Measurements from ENCODE around the gene TLE3.

Gene TLE3

GRCh38 chr15:70054366-70054765 is 43.4 kb downstream of the TLE3 start:
- DNase-seq: no peak
- TF ChIP-seq GATA1 (IDR thresholded peaks at IDR 0.05; ENCODE audit: low read depth, low read length): no peak

GRCh38 chr15:70053716-70054229 is 43.9 kb downstream of the TLE3 start:
- no peak for TF ChIP-seq GATA1 (IDR thresholded peaks at IDR 0.05; ENCODE audit: low read depth, low read length)
- no peak for TF ChIP-seq POLR2A (IDR thresholded peaks at IDR 0.05; ENCODE audit: low read length)
- DNase-seq: no peak

- no peak for DNase-seq
Observed at GRCh38 chr15:70053001-70053715, 44.6 kb downstream of the TLE3 start.

GRCh38 chr15:70051948-70052633 is 45.6 kb downstream of the TLE3 start:
- TF ChIP-seq GATA1 (IDR thresholded peaks at IDR 0.05; ENCODE audit: low read depth, low read length) (no peak), POLR2A (IDR thresholded peaks at IDR 0.05; ENCODE audit: low read length) (no peak)
- DNase-seq: no peak

More at GRCh38 chr15:70053001-70053715, 44.6 kb downstream of the TLE3 start:
- TF ChIP-seq POLR2A (IDR thresholded peaks at IDR 0.05; ENCODE audit: low read length) (no peak), GATA1 (IDR thresholded peaks at IDR 0.05; ENCODE audit: low read depth, low read length) (no peak)

GRCh38 chr15:70050970-70051369 is 46.7 kb downstream of the TLE3 start:
- no peak for DNase-seq
- TF ChIP-seq POLR2A (IDR thresholded peaks at IDR 0.05; ENCODE audit: low read length): no peak
- TF ChIP-seq GATA1 (IDR thresholded peaks at IDR 0.05; ENCODE audit: low read depth, low read length): no peak

- TF ChIP-seq GATA1 (IDR thresholded peaks at IDR 0.05; ENCODE audit: low read depth, low read length) (no peak), POLR2A (IDR thresholded peaks at IDR 0.05; ENCODE audit: low read length) (no peak)
- no peak for DNase-seq
Observed at GRCh38 chr15:70050441-70050840, 47.3 kb downstream of the TLE3 start.

- DNase-seq: no peak
- TF ChIP-seq POLR2A (IDR thresholded peaks at IDR 0.05; ENCODE audit: low read length) (no peak), GATA1 (IDR thresholded peaks at IDR 0.05; ENCODE audit: low read depth, low read length) (no peak)
Observed at GRCh38 chr15:70049701-70050301, 47.9 kb downstream of the TLE3 start.

GRCh38 chr15:70048578-70049514 is 48.9 kb downstream of the TLE3 start:
- no peak for DNase-seq
- no peak for TF ChIP-seq POLR2A (IDR thresholded peaks at IDR 0.05; ENCODE audit: low read length)
- no peak for TF ChIP-seq GATA1 (IDR thresholded peaks at IDR 0.05; ENCODE audit: low read depth, low read length)

GRCh38 chr15:70048198-70048565 is 49.5 kb downstream of the TLE3 start:
- DNase-seq: no peak
- TF ChIP-seq GATA1 (IDR thresholded peaks at IDR 0.05; ENCODE audit: low read depth, low read length): no peak
- TF ChIP-seq POLR2A (IDR thresholded peaks at IDR 0.05; ENCODE audit: low read length): no peak

GRCh38 chr15:70047386-70048197 is 50.1 kb downstream of the TLE3 start:
- no peak for TF ChIP-seq GATA1 (IDR thresholded peaks at IDR 0.05; ENCODE audit: low read depth, low read length)
- TF ChIP-seq POLR2A (IDR thresholded peaks at IDR 0.05; ENCODE audit: low read length): no peak

GRCh38 chr15:70046679-70047369 is 50.9 kb downstream of the TLE3 start:
- no peak for DNase-seq
- no peak for TF ChIP-seq GATA1 (IDR thresholded peaks at IDR 0.05; ENCODE audit: low read depth, low read length)
- TF ChIP-seq POLR2A (IDR thresholded peaks at IDR 0.05; ENCODE audit: low read length): no peak

More at GRCh38 chr15:70047386-70048197, 50.1 kb downstream of the TLE3 start:
- no peak for DNase-seq

- DNase-seq: no peak
- TF ChIP-seq POLR2A (IDR thresholded peaks at IDR 0.05; ENCODE audit: low read length) (no peak), GATA1 (IDR thresholded peaks at IDR 0.05; ENCODE audit: low read depth, low read length) (no peak)
Observed at GRCh38 chr15:70045045-70045444, 52.7 kb downstream of the TLE3 start.
